HL-60 (cell line): Measurements from ENCODE around the gene METTL3.

Experiments
- SPI1 ChIP-seq: IDR thresholded peaks from 2 replicates; pipeline ENCODE4 v1.6.1; 2012; ENCODE audit warnings: low read depth, mild to moderate bottlenecking, borderline replicate concordance
- TF ChIP-seq, protein P1 (sequence below): IDR thresholded peaks from one replicate; pipeline ENCODE4 v1.5.1; 2011; ENCODE audit warnings: low read length, control low read depth, inconsistent platforms; ENCODE audit not compliant: insufficient read depth
- TF ChIP-seq, protein P2 (sequence below): IDR thresholded peaks from 2 replicates; pipeline ENCODE4 v1.6.1; 2012; ENCODE audit warnings: low read depth; ENCODE audit not compliant: insufficient replicate concordance

DNA sequence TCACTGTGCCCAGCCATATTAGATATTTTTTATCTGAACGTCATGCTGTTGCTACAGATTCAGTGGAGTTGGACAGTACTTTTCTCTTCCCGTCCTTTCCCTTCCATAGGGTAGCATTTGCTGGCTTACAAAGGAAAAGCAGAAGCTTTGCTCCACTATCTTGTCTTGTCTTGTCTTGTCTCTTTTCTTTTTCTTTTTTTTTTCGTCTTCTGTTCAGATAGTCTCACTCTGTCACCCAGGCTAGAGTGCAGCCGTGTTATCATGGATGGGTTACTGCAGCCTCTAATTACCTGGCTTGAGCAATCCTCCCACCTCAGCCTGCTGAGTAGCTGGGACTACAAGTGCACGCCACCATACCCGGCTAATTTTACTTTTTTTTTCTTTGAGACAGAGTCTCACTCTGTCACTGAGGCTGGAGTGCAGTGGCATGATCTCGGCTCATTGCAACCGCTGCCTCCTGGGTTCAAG, 47.6 kb upstream of the METTL3 start:
- TF ChIP-seq, protein P1, sequence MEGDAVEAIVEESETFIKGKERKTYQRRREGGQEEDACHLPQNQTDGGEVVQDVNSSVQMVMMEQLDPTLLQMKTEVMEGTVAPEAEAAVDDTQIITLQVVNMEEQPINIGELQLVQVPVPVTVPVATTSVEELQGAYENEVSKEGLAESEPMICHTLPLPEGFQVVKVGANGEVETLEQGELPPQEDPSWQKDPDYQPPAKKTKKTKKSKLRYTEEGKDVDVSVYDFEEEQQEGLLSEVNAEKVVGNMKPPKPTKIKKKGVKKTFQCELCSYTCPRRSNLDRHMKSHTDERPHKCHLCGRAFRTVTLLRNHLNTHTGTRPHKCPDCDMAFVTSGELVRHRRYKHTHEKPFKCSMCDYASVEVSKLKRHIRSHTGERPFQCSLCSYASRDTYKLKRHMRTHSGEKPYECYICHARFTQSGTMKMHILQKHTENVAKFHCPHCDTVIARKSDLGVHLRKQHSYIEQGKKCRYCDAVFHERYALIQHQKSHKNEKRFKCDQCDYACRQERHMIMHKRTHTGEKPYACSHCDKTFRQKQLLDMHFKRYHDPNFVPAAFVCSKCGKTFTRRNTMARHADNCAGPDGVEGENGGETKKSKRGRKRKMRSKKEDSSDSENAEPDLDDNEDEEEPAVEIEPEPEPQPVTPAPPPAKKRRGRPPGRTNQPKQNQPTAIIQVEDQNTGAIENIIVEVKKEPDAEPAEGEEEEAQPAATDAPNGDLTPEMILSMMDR = no peak
- TF ChIP-seq, protein P2, sequence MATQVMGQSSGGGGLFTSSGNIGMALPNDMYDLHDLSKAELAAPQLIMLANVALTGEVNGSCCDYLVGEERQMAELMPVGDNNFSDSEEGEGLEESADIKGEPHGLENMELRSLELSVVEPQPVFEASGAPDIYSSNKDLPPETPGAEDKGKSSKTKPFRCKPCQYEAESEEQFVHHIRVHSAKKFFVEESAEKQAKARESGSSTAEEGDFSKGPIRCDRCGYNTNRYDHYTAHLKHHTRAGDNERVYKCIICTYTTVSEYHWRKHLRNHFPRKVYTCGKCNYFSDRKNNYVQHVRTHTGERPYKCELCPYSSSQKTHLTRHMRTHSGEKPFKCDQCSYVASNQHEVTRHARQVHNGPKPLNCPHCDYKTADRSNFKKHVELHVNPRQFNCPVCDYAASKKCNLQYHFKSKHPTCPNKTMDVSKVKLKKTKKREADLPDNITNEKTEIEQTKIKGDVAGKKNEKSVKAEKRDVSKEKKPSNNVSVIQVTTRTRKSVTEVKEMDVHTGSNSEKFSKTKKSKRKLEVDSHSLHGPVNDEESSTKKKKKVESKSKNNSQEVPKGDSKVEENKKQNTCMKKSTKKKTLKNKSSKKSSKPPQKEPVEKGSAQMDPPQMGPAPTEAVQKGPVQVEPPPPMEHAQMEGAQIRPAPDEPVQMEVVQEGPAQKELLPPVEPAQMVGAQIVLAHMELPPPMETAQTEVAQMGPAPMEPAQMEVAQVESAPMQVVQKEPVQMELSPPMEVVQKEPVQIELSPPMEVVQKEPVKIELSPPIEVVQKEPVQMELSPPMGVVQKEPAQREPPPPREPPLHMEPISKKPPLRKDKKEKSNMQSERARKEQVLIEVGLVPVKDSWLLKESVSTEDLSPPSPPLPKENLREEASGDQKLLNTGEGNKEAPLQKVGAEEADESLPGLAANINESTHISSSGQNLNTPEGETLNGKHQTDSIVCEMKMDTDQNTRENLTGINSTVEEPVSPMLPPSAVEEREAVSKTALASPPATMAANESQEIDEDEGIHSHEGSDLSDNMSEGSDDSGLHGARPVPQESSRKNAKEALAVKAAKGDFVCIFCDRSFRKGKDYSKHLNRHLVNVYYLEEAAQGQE = no peak
- no peak for TF ChIP-seq SPI1
